ENCODE data around the gene GRIK2. TPM values are rescaled to one million over a fixed set of nuclear protein-coding genes. Genes with fewer than 3 reads are reported as not detected.
"Not testable (repeated sequence)": the region's sequence is repeated elsewhere in the genome, so short reads cannot be mapped to it uniquely, and the experiment has no call there.

GRIK2 gene
- total RNA-seq (ENCODE audit: unreplicated experiment), result 95.5 TPM
- long read RNA-seq, result 0 reads

DNA sequence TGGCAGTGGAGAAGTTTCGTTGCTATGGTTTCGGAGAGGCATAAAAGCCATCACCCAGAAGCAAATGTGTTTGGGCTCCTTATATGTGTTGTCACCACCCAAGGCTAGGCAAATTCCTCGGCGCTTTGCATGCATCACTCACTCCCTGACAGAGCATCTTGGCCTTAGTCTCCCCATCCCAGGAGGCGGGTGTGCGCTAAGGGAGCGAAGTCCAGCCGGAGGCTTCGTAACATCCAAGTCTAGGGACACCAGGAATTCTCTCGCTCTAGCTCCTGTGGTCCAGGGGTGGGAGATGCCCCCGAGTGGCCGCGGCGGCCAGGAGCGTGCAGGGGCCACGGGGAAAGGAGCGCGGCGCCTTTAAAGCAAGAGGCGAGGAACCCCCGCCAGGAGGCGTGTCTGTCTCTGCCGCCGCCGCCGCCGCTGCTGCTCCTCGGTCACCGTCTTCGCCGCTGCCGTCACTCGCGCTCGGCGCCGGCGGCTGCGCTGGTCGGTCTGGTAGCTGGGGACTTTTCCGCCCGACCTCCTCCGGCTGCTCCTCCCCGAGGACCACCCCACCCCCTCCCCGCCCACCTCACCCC is at the start of gene GRIK2:
GRIK2 (plus strand) TSS at position 458 of the 578 bp plus-strand sequence.
- TF ChIP-seq, protein P1, sequence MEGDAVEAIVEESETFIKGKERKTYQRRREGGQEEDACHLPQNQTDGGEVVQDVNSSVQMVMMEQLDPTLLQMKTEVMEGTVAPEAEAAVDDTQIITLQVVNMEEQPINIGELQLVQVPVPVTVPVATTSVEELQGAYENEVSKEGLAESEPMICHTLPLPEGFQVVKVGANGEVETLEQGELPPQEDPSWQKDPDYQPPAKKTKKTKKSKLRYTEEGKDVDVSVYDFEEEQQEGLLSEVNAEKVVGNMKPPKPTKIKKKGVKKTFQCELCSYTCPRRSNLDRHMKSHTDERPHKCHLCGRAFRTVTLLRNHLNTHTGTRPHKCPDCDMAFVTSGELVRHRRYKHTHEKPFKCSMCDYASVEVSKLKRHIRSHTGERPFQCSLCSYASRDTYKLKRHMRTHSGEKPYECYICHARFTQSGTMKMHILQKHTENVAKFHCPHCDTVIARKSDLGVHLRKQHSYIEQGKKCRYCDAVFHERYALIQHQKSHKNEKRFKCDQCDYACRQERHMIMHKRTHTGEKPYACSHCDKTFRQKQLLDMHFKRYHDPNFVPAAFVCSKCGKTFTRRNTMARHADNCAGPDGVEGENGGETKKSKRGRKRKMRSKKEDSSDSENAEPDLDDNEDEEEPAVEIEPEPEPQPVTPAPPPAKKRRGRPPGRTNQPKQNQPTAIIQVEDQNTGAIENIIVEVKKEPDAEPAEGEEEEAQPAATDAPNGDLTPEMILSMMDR (IDR thresholded peaks at IDR 0.05; ENCODE audit: partially characterized antibody, unreplicated experiment), result peak; percentile 74
- peaks cover 27% of the 10 kb centered on the region for H3K4me1 Mint-ChIP-seq (ENCODE audit: low read depth, unreplicated experiment)
- no peaks in the 10 kb centered on the region for H3K36me3 Mint-ChIP-seq (ENCODE audit: unreplicated experiment)
- H3K27ac Mint-ChIP-seq (ENCODE audit: unreplicated experiment), result peak within 1 kb of the TSS; percentile 92
- H3K9me3 Mint-ChIP-seq (ENCODE audit: unreplicated experiment), result peaks cover 12% of the 10 kb centered on the region
- H3K4me3 Mint-ChIP-seq (ENCODE audit: unreplicated experiment), result peak within 1 kb of the TSS; percentile 95
- peak; percentile 89 for DNase-seq
- H3K27me3 Mint-ChIP-seq (ENCODE audit: unreplicated experiment), result peaks cover 11% of the 10 kb centered on the region

DNA sequence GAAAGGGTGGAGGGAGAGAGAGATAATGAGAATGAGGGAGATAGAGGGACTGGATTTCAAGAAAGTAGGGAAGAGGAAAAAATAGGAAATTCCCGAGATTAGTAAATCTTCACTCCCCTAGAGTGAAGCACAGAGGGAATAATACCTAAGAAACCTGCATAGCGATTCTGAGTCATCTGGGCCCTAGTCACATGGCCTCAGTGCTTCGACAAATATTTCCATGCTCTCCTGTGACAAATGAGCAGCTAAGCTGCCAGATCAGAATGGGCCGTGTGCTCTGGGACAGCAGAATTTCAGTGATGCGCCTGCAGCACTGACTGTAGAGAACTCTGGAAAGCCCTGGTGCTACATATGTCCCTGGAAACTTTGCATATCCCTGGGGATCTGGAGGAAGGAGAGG is 48.6 kb upstream of the GRIK2 start:
- no peak for DNase-seq
- Mint-ChIP-seq H3K27me3 (ENCODE audit: unreplicated experiment) (peaks cover 1% of the 10 kb centered on the region), H3K27ac (ENCODE audit: unreplicated experiment) (no peak overlapping the region), H3K9me3 (ENCODE audit: unreplicated experiment) (no peaks in the 10 kb centered on the region), H3K4me3 (ENCODE audit: unreplicated experiment) (no peak overlapping the region), H3K4me1 (ENCODE audit: low read depth, unreplicated experiment) (peaks cover 5% of the 10 kb centered on the region), H3K36me3 (ENCODE audit: unreplicated experiment) (no peaks in the 10 kb centered on the region)
- TF ChIP-seq, protein P1 (IDR thresholded peaks at IDR 0.05; ENCODE audit: partially characterized antibody, unreplicated experiment), result no peak

GRCh38 chr6:101348816-101349215 is 44.7 kb upstream of the GRIK2 start:
- DNase-seq, result no peak
- H3K9me3 Mint-ChIP-seq (ENCODE audit: unreplicated experiment), result no peaks in the 10 kb centered on the region
- no peaks in the 10 kb centered on the region for H3K36me3 Mint-ChIP-seq (ENCODE audit: unreplicated experiment)
- TF ChIP-seq, protein P1 (IDR thresholded peaks at IDR 0.05; ENCODE audit: partially characterized antibody, unreplicated experiment), result no peak
- no peaks in the 10 kb centered on the region for H3K27me3 Mint-ChIP-seq (ENCODE audit: unreplicated experiment)
- H3K4me1 Mint-ChIP-seq (ENCODE audit: low read depth, unreplicated experiment), result peaks cover 5% of the 10 kb centered on the region
- no peak overlapping the region for H3K27ac Mint-ChIP-seq (ENCODE audit: unreplicated experiment)
- no peak overlapping the region for H3K4me3 Mint-ChIP-seq (ENCODE audit: unreplicated experiment)

- H3K36me3 Mint-ChIP-seq (ENCODE audit: unreplicated experiment), result not testable (repeated sequence)
Observed at GRCh38 chr6:101350631-101351030, 42.9 kb upstream of the GRIK2 start.

DNA sequence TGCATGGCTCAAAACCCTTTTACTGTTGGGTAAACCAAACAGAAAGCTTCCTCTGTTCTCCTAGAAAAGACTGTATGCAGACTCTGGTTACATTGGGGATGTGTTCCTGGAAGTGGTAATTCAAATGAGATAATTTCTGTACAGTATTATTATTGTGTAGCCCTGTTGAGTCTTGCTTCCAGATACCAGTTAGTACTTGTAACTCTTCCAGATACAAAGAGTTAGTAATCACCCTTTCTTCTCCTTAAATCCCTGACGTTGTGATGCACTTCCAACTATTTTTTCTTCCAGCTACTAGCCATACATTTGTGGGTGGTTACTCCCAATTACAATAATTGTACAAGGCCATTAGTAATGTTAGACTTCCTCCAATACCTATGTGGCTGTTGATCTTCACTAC is 42.3 kb upstream of the GRIK2 start:
- Mint-ChIP-seq H3K4me3 (ENCODE audit: unreplicated experiment) (no peak overlapping the region), H3K4me1 (ENCODE audit: low read depth, unreplicated experiment) (no peaks in the 10 kb centered on the region), H3K27ac (ENCODE audit: unreplicated experiment) (no peak overlapping the region), H3K36me3 (ENCODE audit: unreplicated experiment) (no peaks in the 10 kb centered on the region), H3K27me3 (ENCODE audit: unreplicated experiment) (no peaks in the 10 kb centered on the region), H3K9me3 (ENCODE audit: unreplicated experiment) (no peaks in the 10 kb centered on the region)
- TF ChIP-seq, protein P1 (IDR thresholded peaks at IDR 0.05; ENCODE audit: partially characterized antibody, unreplicated experiment), result no peak
- no peak for DNase-seq

More at GRCh38 chr6:101350631-101351030, 42.9 kb upstream of the GRIK2 start:
- not testable (repeated sequence) for H3K27ac Mint-ChIP-seq (ENCODE audit: unreplicated experiment); H3K4me1 Mint-ChIP-seq (ENCODE audit: low read depth, unreplicated experiment); H3K27me3 Mint-ChIP-seq (ENCODE audit: unreplicated experiment); H3K9me3 Mint-ChIP-seq (ENCODE audit: unreplicated experiment); DNase-seq; H3K4me3 Mint-ChIP-seq (ENCODE audit: unreplicated experiment)
